Measurements from ENCODE around the gene NUDT17. TPM values are rescaled to one million over a fixed set of nuclear protein-coding genes. Genes with fewer than 3 reads are reported as not detected.

Gene NUDT17
- total RNA-seq, 1 experiment from 2014 or later = 1.2 TPM

GRCh38 chr1:145863282-145864018 lies 18.0 kb downstream of the NUDT17 start:
- Histone ChIP-seq H3K4me3 (no peak overlapping the region), H3K27ac (no peak overlapping the region), H3K9me3 (replicated peaks) (no peaks in the 10 kb centered on the region), H3K36me3 (no peaks in the 10 kb centered on the region), H3K27me3 (0 out of 2 replicates have a peak, but pooled peaks cover 5% of the 10 kb centered on the region), H3K4me1 (no peaks in the 10 kb centered on the region)
- DNase-seq = no peak

DNA sequence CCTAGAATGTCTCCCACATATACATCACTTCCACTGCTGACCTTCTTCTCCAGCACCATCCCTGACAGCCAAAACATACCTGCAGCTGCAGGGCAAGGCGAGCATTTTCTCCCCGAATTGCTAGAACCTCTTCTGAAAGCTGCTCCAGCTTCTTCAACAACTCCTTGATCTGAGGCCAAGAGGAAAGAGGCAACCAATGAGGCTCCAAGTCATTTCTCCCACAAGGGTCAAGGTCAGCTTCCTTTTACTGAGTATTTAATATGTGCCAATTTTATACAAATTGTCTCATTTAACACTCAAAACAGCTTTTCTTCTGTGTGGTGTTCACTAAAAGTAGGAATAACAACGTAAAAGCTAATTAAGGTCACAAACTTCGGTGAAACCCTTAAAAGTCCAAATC lies 22.8 kb downstream of the NUDT17 start:
- H3K27ac ChIP-seq = no peak overlapping the region
- no peak for DNase-seq
- H3K4me3 ChIP-seq = no peak overlapping the region
- no peaks in the 10 kb centered on the region for H3K4me1 ChIP-seq
- no peaks in the 10 kb centered on the region for H3K36me3 ChIP-seq
- no peaks in the 10 kb centered on the region for H3K9me3 ChIP-seq (replicated peaks)
- H3K27me3 ChIP-seq = 0 out of 2 replicates have a peak, but pooled peaks cover 5% of the 10 kb centered on the region

- no peaks in the 10 kb centered on the region for H3K4me1 ChIP-seq
- no peaks in the 10 kb centered on the region for H3K36me3 ChIP-seq
- 0 out of 2 replicates have a peak, but pooled peaks cover 4% of the 10 kb centered on the region for H3K27me3 ChIP-seq
- no peak overlapping the region for H3K4me3 ChIP-seq
- no peaks in the 10 kb centered on the region for H3K9me3 ChIP-seq (replicated peaks)
- DNase-seq = peak in 1 of 2 experiments; percentile 17
- no peak overlapping the region for H3K27ac ChIP-seq
Measured at GRCh38 chr1:145871994-145872924, 26.8 kb downstream of the NUDT17 start.

GRCh38 chr1:145874646-145875045 lies 29.2 kb downstream of the NUDT17 start:
- no peak overlapping the region for H3K4me3 ChIP-seq

DNA sequence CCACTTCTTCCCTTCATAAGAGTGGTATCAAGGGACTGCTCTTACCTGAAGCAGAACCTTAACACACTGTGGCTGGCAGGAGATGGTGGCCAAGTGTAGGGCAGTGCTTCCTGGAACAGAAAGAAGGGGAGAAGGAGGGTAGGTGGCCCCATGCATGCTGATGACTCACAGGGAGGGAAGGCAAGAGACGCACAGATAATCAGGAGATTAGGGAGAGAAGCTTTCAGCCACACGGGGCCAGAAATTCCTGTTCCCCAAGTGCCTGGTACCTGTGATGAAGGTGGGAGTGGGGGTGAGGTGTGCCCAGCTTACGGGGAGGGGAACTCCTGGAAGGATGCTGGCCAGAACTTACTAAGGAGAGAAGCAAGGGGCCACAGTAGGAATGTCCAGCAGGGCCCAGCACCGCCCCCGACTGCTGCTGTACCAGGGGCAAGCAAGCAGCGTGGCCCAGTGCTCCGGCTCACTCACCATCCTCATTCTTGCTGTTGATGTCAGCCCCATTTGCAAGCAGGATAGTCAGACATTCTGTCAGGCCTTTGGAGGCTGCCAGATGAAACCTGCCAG lies 32.6 kb downstream of the NUDT17 start:
- no peaks in the 10 kb centered on the region for H3K4me1 ChIP-seq
- H3K4me3 ChIP-seq = no peak overlapping the region
- no peak for DNase-seq
- H3K27me3 ChIP-seq = no peaks in the 10 kb centered on the region
- no peaks in the 10 kb centered on the region for H3K36me3 ChIP-seq
- H3K9me3 ChIP-seq (replicated peaks) = no peaks in the 10 kb centered on the region
- no peak overlapping the region for H3K27ac ChIP-seq

More at GRCh38 chr1:145874646-145875045, 29.2 kb downstream of the NUDT17 start:
- Histone ChIP-seq H3K4me1 (no peaks in the 10 kb centered on the region), H3K36me3 (no peaks in the 10 kb centered on the region), H3K9me3 (replicated peaks) (no peaks in the 10 kb centered on the region), H3K27me3 (no peaks in the 10 kb centered on the region), H3K27ac (no peak overlapping the region)
- no peak for DNase-seq

GRCh38 chr1:145878724-145879123 lies 33.3 kb downstream of the NUDT17 start:
- Histone ChIP-seq H3K27me3 (no peaks in the 10 kb centered on the region), H3K36me3 (no peaks in the 10 kb centered on the region), H3K27ac (no peak overlapping the region), H3K4me1 (no peaks in the 10 kb centered on the region), H3K9me3 (replicated peaks) (no peaks in the 10 kb centered on the region), H3K4me3 (no peak overlapping the region)
- no peak for DNase-seq

DNA sequence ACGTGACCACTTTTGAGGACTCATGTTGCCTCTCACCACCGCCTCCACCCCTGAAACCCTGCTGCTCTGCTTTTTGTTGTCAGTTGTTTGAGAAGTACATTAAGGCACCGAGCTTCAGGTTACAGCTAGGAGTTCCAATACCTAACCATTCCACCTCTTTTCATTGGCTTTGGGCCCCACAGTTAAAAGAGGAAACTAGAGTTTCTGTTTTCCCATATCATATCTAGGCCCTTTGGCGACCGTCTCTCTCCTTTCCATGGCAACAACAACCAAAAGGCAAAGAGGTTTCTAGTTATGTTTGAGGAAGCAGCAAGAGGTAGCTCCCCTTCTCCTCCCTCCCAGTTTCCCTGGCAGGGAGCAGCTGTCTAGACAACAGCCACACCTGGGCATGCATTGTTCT lies 34.3 kb downstream of the NUDT17 start:
- no peak overlapping the region for H3K4me3 ChIP-seq
- no peaks in the 10 kb centered on the region for H3K9me3 ChIP-seq (replicated peaks)
- no peaks in the 10 kb centered on the region for H3K36me3 ChIP-seq
- DNase-seq = no peak
- H3K27me3 ChIP-seq = no peaks in the 10 kb centered on the region
- H3K4me1 ChIP-seq = no peaks in the 10 kb centered on the region
- H3K27ac ChIP-seq = no peak overlapping the region

DNA sequence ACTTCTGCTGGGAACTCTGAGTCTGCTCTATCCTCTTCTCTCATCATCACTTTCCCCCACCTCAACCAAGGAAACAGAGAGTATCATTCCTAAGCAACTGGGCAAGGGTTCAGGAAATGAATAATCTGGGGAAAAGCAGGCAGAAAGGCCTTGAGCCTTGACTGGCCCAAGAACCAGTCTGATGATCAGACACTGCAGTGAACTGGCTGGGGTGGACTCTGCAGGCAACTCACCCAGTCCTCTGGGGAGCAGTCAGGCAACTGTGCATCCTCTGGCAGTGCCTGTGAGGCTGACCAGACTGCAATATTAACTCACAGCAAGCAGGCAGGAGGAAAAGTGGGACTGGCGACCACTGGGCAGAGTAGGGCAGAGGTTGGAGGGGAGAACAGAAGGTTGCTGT lies 39.2 kb downstream of the NUDT17 start:
- Histone ChIP-seq H3K36me3 (no peaks in the 10 kb centered on the region), H3K4me1 (no peaks in the 10 kb centered on the region; the same call in 1 of the 2 replicates), H3K27me3 (no peaks in the 10 kb centered on the region), H3K9me3 (replicated peaks) (no peaks in the 10 kb centered on the region), H3K27ac (no peak overlapping the region), H3K4me3 (no peak overlapping the region)
- DNase-seq = no peak

DNA sequence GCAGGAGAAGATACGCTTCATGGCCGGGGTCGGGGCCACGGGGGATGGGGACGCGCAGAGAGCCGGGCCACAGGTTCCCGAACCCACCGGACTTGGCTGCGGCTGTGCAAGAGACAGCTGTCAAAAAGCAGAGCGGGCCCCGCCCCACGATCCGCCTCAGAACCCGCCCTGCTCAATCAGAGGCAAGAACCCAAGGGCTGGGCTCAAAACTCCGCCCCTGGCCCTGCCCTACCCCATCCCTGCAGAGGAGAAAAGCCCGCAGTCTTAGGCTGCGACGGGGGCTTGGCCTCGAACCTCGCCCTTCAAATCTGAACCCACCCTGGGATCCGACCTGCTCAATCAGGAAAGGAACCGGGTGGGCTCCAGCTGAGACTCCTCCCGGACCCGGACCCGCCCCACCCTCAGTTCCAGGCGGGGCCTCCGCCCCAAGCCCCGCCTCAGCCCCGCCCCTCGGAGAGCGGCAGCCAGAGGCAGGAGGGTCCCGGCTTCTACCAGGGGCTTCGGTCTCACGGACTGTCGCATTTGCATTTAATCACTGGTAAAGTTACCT lies 40.4 kb downstream of the NUDT17 start, which contains the start of gene ANKRD35:
TSS of gene ANKRD35 (minus strand) at position 129 of the 550 bp plus-strand sequence. CDS start at position 21, 108 bp downstream.
- DNase-seq = peak; percentile 75 to 79
- no peak within 1 kb of the TSS for H3K27ac ChIP-seq

DNA sequence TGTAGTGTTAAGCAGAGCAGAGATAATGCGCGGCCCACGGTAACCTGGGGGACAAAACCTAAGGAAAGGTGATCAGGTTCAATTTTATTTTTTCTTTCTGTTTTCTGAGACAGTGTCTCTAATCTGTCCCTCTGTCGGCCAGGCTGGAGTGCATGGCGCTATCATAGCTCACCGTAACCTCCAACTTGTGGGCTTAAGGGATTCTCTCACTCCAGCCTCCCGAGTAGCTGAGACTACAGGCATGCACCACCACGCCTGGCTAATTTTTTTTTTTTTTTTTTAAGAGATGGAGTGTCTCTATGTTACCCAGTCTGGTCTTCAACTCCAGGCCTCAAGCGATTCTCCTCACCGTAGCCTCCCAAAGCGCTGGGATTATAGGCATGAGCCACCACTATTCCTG lies 41.0 kb downstream of the NUDT17 start:
- H3K4me3 ChIP-seq = peak overlapping the region; percentile 75

More for the DNA sequence above, 40.4 kb downstream of the NUDT17 start, which contains the start of gene ANKRD35:
- Histone ChIP-seq H3K27me3 (no peaks in the 10 kb centered on the region), H3K4me1 (peaks cover 3% of the 10 kb centered on the region; the same call in 1 of the 2 replicates), H3K4me3 (peak within 1 kb of the TSS; percentile 75), H3K36me3 (no peaks in the 10 kb centered on the region), H3K9me3 (replicated peaks) (no peaks in the 10 kb centered on the region)

GRCh38 chr1:145886816-145887215 lies 41.4 kb downstream of the NUDT17 start:
- Histone ChIP-seq H3K27ac (no peak overlapping the region), H3K36me3 (no peaks in the 10 kb centered on the region), H3K4me3 (no peak overlapping the region), H3K27me3 (no peaks in the 10 kb centered on the region), H3K9me3 (replicated peaks) (no peaks in the 10 kb centered on the region), H3K4me1 (peaks cover 12% of the 10 kb centered on the region; the same call in 1 of the 2 replicates)
- no peak for DNase-seq

More for the DNA sequence above, 41.0 kb downstream of the NUDT17 start:
- H3K9me3 ChIP-seq (replicated peaks) = no peaks in the 10 kb centered on the region
- no peak for DNase-seq
- no peaks in the 10 kb centered on the region for H3K36me3 ChIP-seq
- no peaks in the 10 kb centered on the region for H3K27me3 ChIP-seq
- H3K27ac ChIP-seq = no peak overlapping the region
- peaks cover 9% of the 10 kb centered on the region; the same call in 1 of the 2 replicates for H3K4me1 ChIP-seq

GRCh38 chr1:145887631-145888030 lies 42.2 kb downstream of the NUDT17 start:
- H3K36me3 ChIP-seq = no peaks in the 10 kb centered on the region
- DNase-seq = no peak
- no peaks in the 10 kb centered on the region for H3K27me3 ChIP-seq
- H3K4me3 ChIP-seq = no peak overlapping the region
- no peaks in the 10 kb centered on the region for H3K9me3 ChIP-seq (replicated peaks)
- peaks cover 16% of the 10 kb centered on the region for H3K4me1 ChIP-seq
- H3K27ac ChIP-seq = no peak overlapping the region

DNA sequence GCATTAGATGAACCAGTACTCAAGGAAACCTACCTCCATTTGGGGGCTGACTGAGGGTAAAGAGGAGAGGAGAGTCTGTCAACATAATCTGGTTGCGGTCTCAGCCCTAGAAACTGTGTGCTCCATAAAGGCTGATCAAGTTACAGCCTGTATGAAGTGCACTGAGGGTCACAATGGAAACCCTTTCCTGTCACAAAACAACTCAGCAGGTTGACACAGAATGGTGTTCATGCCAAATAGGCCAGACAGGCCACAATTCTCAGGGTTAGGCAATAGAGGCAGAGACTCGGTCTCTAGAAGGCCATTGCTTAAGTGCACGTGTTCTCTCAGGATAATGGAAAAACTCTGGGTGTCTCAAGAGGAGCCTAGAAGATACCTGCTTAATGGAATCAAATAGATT lies 44.3 kb downstream of the NUDT17 start:
- DNase-seq = peak in 1 of 2 experiments; percentile 23
- Histone ChIP-seq H3K27me3 (no peaks in the 10 kb centered on the region), H3K4me3 (no peak overlapping the region), H3K27ac (no peak overlapping the region), H3K36me3 (no peaks in the 10 kb centered on the region), H3K4me1 (peaks cover 22% of the 10 kb centered on the region), H3K9me3 (replicated peaks) (no peaks in the 10 kb centered on the region)

- Histone ChIP-seq H3K4me3 (no peak overlapping the region), H3K36me3 (no peaks in the 10 kb centered on the region), H3K4me1 (peaks cover 22% of the 10 kb centered on the region), H3K27ac (no peak overlapping the region; the same call in 1 of the 2 replicates), H3K27me3 (no peaks in the 10 kb centered on the region), H3K9me3 (replicated peaks) (no peaks in the 10 kb centered on the region)
- DNase-seq = peak; percentile 57 to 73
Measured at GRCh38 chr1:145891143-145891542, 45.7 kb downstream of the NUDT17 start.

All from SJCRH30 (cell line).